Left lung (tissue), 10 donors: Measurements from ENCODE around the gene MFGE8. TPM values are rescaled to one million over a fixed set of nuclear protein-coding genes. Genes with fewer than 3 reads are reported as not detected.

ENCODE experiments used
- ATAC-seq: fragments of 200-7000 bp; cut with Tn5 transposase; one replicate; pipeline ENCODE4 v1.9.1; 2020; ENCODE audit warnings: moderate library complexity
- DNase-seq, 4 donors: peaks; one replicate each; pipeline ENCODE4 v3.0.0-alpha.2; 2013 to 2020
- H3K27ac ChIP-seq, 2 donors: fragments of 200-600 bp; sonication (generic) in 1 of 2; one replicate each; pipeline versions ENCODE4 v1.5.0 to v1.8.0; 2020 to 2021
- H3K27me3 ChIP-seq, 2 donors: fragments of 200-600 bp; sonication (generic) in 1 of 2; one replicate each; pipeline versions ENCODE4 v1.5.0 to v1.8.0; 2020 to 2021
- H3K36me3 ChIP-seq, 2 donors: fragments of 200-600 bp; sonication (generic) in 1 of 2; one replicate each; pipeline versions ENCODE4 v1.5.0 to v1.8.0; 2020 to 2021
- H3K4me1 ChIP-seq, 2 donors: fragments of 200-600 bp; one replicate each; pipeline ENCODE4 v1.8.0; 2021
- H3K4me3 ChIP-seq, 2 donors: fragments of 200-600 bp; sonication (generic) in 1 of 2; one replicate each; pipeline versions ENCODE4 v1.5.0 to v1.8.0; 2020 to 2021; ENCODE audit warnings: mild to moderate bottlenecking in 1 of 2
- H3K9me3 ChIP-seq, 2 donors: fragments of 200-600 bp; sonication (generic) in 1 of 2; one replicate each; pipeline versions ENCODE4 v1.5.0 to v1.8.0; 2020 to 2021
- intact Hi-C, 2 donors: fragments of 100-400 bp; cut with DNase I; formaldehyde crosslinking; loops; one replicate each; pipeline versions ENCODE4 v1.11.2 to v1.14.2; 2022
- polyA plus RNA-seq, 6 donors: library from polyadenylated mRNA; unstranded; fragments of 120-200 nt; gene quantifications; one replicate each; pipeline ENCODE4 v1.2.1, GENCODE V29; 2013; ENCODE audit not compliant: insufficient read length in 6 of 6
- total RNA-seq, 2 donors: library from RNA; stranded (reverse); fragmentation: NEBNext Ultra II Directional; extraction: Animal tissue kit (Norgen Biotek cat#: 25700); gene quantifications; one replicate each; pipeline ENCODE4 v1.2.1, GENCODE V29; 2021
- TF ChIP-seq, protein P1 (sequence below), 2 donors: fragments of 200-600 bp; sonication (generic) in 1 of 2; IDR thresholded peaks; one replicate each; pipeline versions ENCODE4 v1.5.0 to v1.8.0; 2021; ENCODE audit warnings: antibody characterized with exemption in 2 of 2
- donor health status: DM: no; HTN: yes; CAD: no.
- donor health status: DM: no; HTN: no; CAD: no.

The MFGE8 gene
- total and polyA plus RNA-seq, 8 donors, result 103 to 150 (median 133) TPM

DNA sequence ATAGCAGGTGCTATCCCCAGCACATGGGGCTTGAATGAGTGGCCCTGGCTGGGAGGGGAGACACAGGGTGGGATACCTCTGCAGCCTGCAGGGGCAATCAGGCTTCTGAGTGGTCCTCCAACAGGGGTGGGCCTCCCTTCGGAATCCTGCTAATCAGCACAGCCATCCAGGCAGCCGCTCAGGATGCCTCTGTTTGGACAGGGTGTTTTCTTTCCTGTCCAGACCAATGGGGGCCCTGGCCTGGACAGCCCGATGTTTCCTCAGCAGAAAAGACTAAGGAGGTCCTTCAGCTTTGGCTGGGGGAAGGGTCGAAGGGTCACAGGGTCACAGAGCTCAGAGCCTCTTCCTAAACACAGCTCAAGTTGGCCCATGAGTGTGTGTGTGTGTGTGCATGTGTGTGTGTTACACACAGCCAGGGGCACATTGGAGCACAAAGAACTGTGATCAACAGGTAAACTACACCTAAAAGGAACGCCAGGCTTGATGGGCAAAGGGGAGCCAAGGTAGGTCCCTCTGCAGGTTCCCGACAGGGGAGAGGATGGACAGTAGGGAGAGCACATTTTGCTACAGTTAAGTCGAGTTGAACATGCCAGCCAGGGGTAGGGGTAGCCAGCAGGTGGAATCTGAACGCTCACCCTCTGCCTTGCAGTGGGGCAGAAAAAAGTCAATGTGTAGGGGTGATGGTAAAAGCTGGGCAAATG, 16.7 kb downstream of the MFGE8 start:
- intact Hi-C loops, result no loop called here
- Histone ChIP-seq H3K4me3 (no peak overlapping the region), H3K27ac (no peak overlapping the region), H3K9me3 (no peaks in the 10 kb centered on the region), H3K36me3 (peaks cover 0 to 5% of the 10 kb centered on the region in 2 donors), H3K4me1 (peaks cover 20 to 33% of the 10 kb centered on the region in 2 donors), H3K27me3 (peaks cover 4 to 38% of the 10 kb centered on the region in 2 donors)
- DNase-seq (no peak), ATAC-seq (no peak)
- TF ChIP-seq, protein P1, sequence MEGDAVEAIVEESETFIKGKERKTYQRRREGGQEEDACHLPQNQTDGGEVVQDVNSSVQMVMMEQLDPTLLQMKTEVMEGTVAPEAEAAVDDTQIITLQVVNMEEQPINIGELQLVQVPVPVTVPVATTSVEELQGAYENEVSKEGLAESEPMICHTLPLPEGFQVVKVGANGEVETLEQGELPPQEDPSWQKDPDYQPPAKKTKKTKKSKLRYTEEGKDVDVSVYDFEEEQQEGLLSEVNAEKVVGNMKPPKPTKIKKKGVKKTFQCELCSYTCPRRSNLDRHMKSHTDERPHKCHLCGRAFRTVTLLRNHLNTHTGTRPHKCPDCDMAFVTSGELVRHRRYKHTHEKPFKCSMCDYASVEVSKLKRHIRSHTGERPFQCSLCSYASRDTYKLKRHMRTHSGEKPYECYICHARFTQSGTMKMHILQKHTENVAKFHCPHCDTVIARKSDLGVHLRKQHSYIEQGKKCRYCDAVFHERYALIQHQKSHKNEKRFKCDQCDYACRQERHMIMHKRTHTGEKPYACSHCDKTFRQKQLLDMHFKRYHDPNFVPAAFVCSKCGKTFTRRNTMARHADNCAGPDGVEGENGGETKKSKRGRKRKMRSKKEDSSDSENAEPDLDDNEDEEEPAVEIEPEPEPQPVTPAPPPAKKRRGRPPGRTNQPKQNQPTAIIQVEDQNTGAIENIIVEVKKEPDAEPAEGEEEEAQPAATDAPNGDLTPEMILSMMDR (IDR thresholded peaks at IDR 0.05), result no peak

DNA sequence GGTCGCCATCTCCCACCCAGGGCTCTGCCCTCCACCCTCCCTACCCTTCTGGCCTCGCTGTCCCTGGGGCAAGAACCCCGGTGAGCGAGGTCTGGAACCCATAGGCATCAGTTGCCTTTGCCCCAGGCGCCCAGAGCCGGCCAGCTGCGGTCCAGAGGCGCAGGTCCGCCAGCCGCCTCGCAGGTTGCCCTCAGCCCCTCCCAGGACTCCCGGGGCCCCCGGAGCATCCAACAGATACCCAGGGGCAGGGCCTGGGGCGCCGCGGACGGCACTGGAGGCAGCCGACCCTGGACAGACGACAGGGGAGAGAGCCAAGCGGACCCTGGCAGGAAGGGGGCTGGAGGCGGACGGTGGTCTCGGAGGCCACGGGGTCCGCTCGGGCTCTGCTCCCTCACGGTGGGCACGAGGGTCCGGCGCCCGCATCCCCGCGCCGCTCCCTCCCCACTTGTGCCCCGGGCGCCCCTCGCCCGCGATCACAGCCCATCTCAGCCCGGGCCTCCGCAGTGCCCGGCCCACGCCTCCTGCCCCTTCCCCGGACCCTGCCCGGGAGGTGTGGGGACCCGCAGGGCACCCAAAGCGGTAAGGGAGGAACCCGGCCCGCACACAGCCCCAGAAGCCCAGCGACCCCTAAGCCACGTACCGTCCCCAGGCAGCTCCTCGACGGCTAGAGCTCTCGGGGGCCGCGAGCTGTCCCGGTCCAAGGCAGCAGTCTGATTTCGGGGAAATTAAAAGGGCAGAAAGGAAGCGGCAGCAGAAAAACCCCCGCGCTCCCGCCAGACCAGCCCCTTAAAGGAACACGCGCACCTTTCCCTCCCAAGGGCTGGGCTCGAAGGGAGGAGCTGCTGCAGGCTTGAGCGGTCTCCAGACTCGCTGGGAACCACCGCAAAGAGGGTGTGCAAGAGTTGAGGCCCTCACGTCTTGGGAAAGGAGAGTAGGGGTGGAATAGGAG, 18.1 kb downstream of the MFGE8 start, which contains the start of gene HAPLN3:
HAPLN3 (minus strand) TSS at position 726 of the 949 bp plus-strand sequence. CDS start 8,246 bp downstream, outside the sequence.
- peak within 1 kb of the TSS; percentile 40 to 52 for H3K4me3 ChIP-seq
- intact Hi-C loops, result no loop called here
- no peaks in the 10 kb centered on the region for H3K9me3 ChIP-seq
- H3K4me1 ChIP-seq, result peaks cover 20 to 33% of the 10 kb centered on the region in 2 donors
- H3K36me3 ChIP-seq, result no peaks in the 10 kb centered on the region
- no peak within 1 kb of the TSS for H3K27ac ChIP-seq
- TF ChIP-seq, protein P1 (IDR thresholded peaks at IDR 0.05), result no peak
- DNase-seq, result peak in 3 of 4 donors; percentile 24 to 78 (median 46)
- H3K27me3 ChIP-seq, result peaks cover 4 to 38% of the 10 kb centered on the region in 2 donors
- ATAC-seq, result peak; percentile 43

DNA sequence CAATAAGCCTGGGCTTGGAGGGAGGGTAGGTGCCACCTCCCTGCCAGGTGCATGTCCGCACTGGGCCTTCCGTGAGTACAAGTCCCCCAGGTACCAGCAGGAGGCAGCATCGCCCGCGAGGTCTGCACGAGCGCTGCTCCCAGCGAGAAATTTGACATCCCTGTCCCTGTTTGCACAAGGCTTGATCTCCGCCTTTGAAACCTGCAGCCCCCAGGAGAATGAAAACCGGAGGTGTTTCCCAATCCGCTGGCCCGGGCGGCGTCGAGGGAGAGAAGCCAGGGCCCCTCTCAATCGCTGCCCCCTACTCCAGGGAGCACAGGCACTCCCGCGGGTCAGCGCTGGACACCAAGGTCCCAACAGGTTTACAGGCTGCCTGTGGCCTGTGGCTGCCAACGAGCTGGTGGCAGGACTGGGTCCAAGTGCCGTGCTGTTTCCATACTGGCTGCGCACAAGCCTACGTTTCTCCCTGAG, 18.8 kb downstream of the MFGE8 start:
- TF ChIP-seq, protein P1 (IDR thresholded peaks at IDR 0.05), result peak; percentile 54 to 63
- ATAC-seq (peak; percentile 78), DNase-seq (peak in 3 of 4 donors; percentile 42 to 85 (median 62))
- Histone ChIP-seq H3K4me1 (peaks cover 20 to 33% of the 10 kb centered on the region in 2 donors), H3K9me3 (no peaks in the 10 kb centered on the region), H3K27me3 (peaks cover 4 to 38% of the 10 kb centered on the region in 2 donors), H3K27ac (no peak overlapping the region), H3K4me3 (peak overlapping the region; percentile 40 to 52), H3K36me3 (no peaks in the 10 kb centered on the region)
- intact Hi-C loops, result no loop called here

DNA sequence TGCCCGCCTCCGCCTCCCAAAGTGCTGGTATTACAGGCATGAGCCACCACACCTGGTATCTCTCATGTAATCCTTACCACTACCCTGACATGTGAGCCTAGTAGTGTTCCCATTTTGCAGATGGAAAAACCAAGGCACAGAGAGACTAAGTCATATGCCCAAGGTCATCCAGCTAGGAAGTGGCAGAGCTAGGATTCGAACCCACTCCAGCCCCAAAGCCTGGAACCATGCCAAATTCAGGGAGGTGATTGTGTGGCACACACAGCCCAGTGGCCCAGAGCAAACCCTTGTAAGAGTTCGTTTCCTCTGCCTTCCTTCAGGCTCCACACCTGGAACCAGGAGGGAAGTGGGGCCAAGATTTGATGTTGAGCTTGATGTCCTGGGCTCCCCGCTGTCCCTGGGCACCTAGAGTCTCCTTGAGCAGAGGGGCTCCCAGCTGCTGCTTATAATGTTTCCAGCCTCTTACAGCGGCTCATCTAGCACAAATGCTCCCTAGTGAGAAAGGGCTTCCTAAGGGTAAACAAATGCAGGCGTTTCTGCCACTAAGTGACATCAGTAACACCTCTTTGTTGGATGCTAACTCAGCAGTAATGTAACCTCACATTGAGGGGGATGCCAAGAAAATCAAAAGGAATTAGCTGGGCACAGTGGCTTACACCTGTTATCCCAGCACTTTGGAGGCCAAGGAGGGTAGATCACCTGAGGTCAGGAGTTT, 21.5 kb downstream of the MFGE8 start:
- H3K27me3 ChIP-seq, result peaks cover 4 to 36% of the 10 kb centered on the region in 2 donors
- no peak overlapping the region for H3K4me3 ChIP-seq
- H3K9me3 ChIP-seq, result no peaks in the 10 kb centered on the region
- DNase-seq (no peak), ATAC-seq (no peak)
- TF ChIP-seq, protein P1 (IDR thresholded peaks at IDR 0.05), result no peak
- H3K36me3 ChIP-seq, result peaks cover 0 to 3% of the 10 kb centered on the region in 2 donors
- H3K27ac ChIP-seq, result no peak overlapping the region
- peaks cover 16 to 24% of the 10 kb centered on the region in 2 donors for H3K4me1 ChIP-seq
- intact Hi-C loops, result no loop called here
